ENCODE measurements around the gene INCA1. TPM values are rescaled to one million over a fixed set of nuclear protein-coding genes. Genes with fewer than 3 reads are reported as not detected.

Gene INCA1
- total and polyA plus RNA-seq, 2 donors (not counting 3 experiments of a cell fraction or from before 2014, with no cell fraction given), result 0.71 to 1.0 TPM

DNA sequence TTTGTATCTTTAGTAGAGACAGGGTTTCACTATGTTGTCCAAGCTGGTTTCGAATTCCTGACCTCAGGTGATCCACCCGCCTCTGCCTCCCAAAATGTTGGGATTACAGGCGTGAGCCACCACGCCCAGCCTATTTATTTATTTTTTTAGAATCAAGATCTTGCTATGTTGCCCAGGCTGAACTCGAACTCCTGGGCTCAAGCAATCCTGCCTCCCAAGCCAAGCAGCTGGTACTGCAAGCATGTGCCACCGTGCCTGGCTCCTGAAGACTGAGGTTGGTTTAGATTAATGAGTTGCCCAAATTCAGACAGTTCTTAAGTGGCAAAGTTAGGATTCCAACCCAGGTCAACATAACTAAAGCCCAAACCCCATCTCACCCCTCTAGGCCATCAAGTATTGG lies 30.0 kb upstream of the INCA1 start:
- no peak for FAIRE-seq
- Histone ChIP-seq H3K9me1 (replicated peaks; ENCODE audit: control insufficient read depth, extremely low read depth, insufficient read depth, low read length) (no peaks in the 10 kb centered on the region), H4K20me1 (replicated peaks; ENCODE audit: control insufficient read depth, extremely low read depth, insufficient read depth, low read length) (no peaks in the 10 kb centered on the region), H3K27ac (ENCODE audit: insufficient read depth, low read depth, low read length) (no peak overlapping the region), H3K9ac (replicated peaks; ENCODE audit: extremely low read depth, insufficient read depth, low read length) (no peak overlapping the region), H3K79me2 (ENCODE audit: control insufficient read depth, insufficient read depth, low read length) (no peaks in the 10 kb centered on the region), H3K4me1 (ENCODE audit: control insufficient read depth, extremely low read depth, insufficient read depth, low read length) (peaks cover 5% of the 10 kb centered on the region), H3K27me3 (ENCODE audit: control insufficient read depth in 2 of 2, insufficient read depth in 2 of 2, low read length in 2 of 2) (no peaks in the 10 kb centered on the region), H3K36me3 (ENCODE audit: control insufficient read depth in 2 of 2, extremely low read depth in 1 of 2, insufficient read depth in 2 of 2, low read length in 2 of 2) (peaks cover 0 to 9% of the 10 kb centered on the region in 2 experiments), H2AFZ (ENCODE audit: low read depth, low read length) (no peak overlapping the region), H3K9me3 (replicated peaks; ENCODE audit: control insufficient read depth, insufficient read depth, low read length) (no peaks in the 10 kb centered on the region), H3K4me2 (ENCODE audit: insufficient read depth, low read length) (no peak overlapping the region), H3K4me3 (replicated peaks in 1 of 3; ENCODE audit: insufficient read depth in 1 of 3, low read depth in 1 of 3, low read length in 3 of 3) (no peak overlapping the region)
- BruUV-seq (replicated peaks), result no TSS peak
- DNase-seq (ENCODE audit: low read depth, low spot score), result no peak
- TF ChIP-seq POLR2A (IDR thresholded peaks at IDR 0.05; ENCODE audit: low read depth, low read length) (no peak), EZH2 (IDR thresholded peaks at IDR 0.05; ENCODE audit: borderline replicate concordance, low read depth, low read length, severe bottlenecking) (no peak), JUN (IDR thresholded peaks at IDR 0.05; ENCODE audit: borderline replicate concordance, insufficient read depth, insufficient read length, low read depth) (no peak), MYC (IDR thresholded peaks at IDR 0.05; ENCODE audit: low read depth, low read length) (no peak), GATA2 (IDR thresholded peaks at IDR 0.05; ENCODE audit: insufficient read depth, insufficient read length, low read depth, low read length) (no peak), FOS (IDR thresholded peaks at IDR 0.05; ENCODE audit: borderline replicate concordance, insufficient read depth, low read length) (no peak), POLR2AphosphoS5 (IDR thresholded peaks at IDR 0.05; ENCODE audit: insufficient read depth, low read depth, low read length) (no peak)
- TF ChIP-seq, protein P1, sequence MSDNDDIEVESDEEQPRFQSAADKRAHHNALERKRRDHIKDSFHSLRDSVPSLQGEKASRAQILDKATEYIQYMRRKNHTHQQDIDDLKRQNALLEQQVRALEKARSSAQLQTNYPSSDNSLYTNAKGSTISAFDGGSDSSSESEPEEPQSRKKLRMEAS (IDR thresholded peaks at IDR 0.05; ENCODE audit: insufficient read depth, insufficient read length), result no peak
- TF ChIP-seq, protein P2, sequence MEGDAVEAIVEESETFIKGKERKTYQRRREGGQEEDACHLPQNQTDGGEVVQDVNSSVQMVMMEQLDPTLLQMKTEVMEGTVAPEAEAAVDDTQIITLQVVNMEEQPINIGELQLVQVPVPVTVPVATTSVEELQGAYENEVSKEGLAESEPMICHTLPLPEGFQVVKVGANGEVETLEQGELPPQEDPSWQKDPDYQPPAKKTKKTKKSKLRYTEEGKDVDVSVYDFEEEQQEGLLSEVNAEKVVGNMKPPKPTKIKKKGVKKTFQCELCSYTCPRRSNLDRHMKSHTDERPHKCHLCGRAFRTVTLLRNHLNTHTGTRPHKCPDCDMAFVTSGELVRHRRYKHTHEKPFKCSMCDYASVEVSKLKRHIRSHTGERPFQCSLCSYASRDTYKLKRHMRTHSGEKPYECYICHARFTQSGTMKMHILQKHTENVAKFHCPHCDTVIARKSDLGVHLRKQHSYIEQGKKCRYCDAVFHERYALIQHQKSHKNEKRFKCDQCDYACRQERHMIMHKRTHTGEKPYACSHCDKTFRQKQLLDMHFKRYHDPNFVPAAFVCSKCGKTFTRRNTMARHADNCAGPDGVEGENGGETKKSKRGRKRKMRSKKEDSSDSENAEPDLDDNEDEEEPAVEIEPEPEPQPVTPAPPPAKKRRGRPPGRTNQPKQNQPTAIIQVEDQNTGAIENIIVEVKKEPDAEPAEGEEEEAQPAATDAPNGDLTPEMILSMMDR (IDR thresholded peaks at IDR 0.05; ENCODE audit: extremely low read depth in 1 of 2, insufficient read depth in 1 of 2, low read depth in 1 of 2, low read length in 2 of 2), result no peak
- intact Hi-C loops (cut with micrococcal nuclease) (no loop called here), dilution Hi-C loops (cut with MboI; ENCODE audit: extremely low pct_ligation_motif_present, low sequenced_read_pairs) (no loop called here)
- ChIA-PET CTCF (interaction anchor here (1.4 to 6.5 kb wide), 2 partner anchors 24 to 35 kb away, joined by 4 to 72 read pairs; no protein-coding TSS in a partner anchor), POLR2A (no interaction called here)
